ENCODE results near the gene ZSWIM9.
A peak's percentile ranks its signal among the peaks of the same experiment; 100 is the strongest.

The ZSWIM9 gene

GRCh38 chr19:48169939-48170803 is at the start of gene ZSWIM9, which contains the start of gene LIG1:
Gene ZSWIM9 (plus strand): TSS chr19:48170680. CDS start chr19:48171803, 1,123 bp downstream.
Gene LIG1 (minus strand): TSS chr19:48170344. CDS start chr19:48165566, 4,778 bp downstream.
- peaks cover 30% of the 10 kb centered on the region for H3K36me3 ChIP-seq (ENCODE audit: insufficient read depth, low read length)
- H3K27me3 ChIP-seq (ENCODE audit: insufficient read depth, low read length) = no peaks in the 10 kb centered on the region

GRCh38 chr19:48121066-48121465 is 49.4 kb upstream of the ZSWIM9 start:
- no peak overlapping the region for H2AFZ ChIP-seq (ENCODE audit: low read depth, low read length)
- H3K4me1 ChIP-seq (ENCODE audit: insufficient read depth, low read length) = peaks cover 7% of the 10 kb centered on the region
- no peaks in the 10 kb centered on the region for H3K9me3 ChIP-seq (ENCODE audit: low read length)
- peaks cover 64% of the 10 kb centered on the region for H3K36me3 ChIP-seq (ENCODE audit: insufficient read depth, low read length)
- no peak overlapping the region for H3K4me3 ChIP-seq (ENCODE audit: low read length)
- H3K27me3 ChIP-seq (ENCODE audit: insufficient read depth, low read length) = no peaks in the 10 kb centered on the region

More at GRCh38 chr19:48169939-48170803, at the start of gene ZSWIM9, which contains the start of gene LIG1:
- no peaks in the 10 kb centered on the region for H3K9me3 ChIP-seq (ENCODE audit: low read length)
- H2AFZ ChIP-seq (ENCODE audit: low read depth, low read length) = peak within 1 kb of the TSS; percentile 95
- peak within 1 kb of the TSS; percentile 94 for H3K4me3 ChIP-seq (ENCODE audit: low read length)
- peaks cover 16% of the 10 kb centered on the region for H3K4me1 ChIP-seq (ENCODE audit: insufficient read depth, low read length)

- Histone ChIP-seq H2AFZ (ENCODE audit: low read depth, low read length) (no peak overlapping the region), H3K27me3 (ENCODE audit: insufficient read depth, low read length) (no peaks in the 10 kb centered on the region), H3K36me3 (ENCODE audit: insufficient read depth, low read length) (peaks cover 64% of the 10 kb centered on the region), H3K9me3 (ENCODE audit: low read length) (no peaks in the 10 kb centered on the region), H3K4me3 (ENCODE audit: low read length) (no peak overlapping the region), H3K4me1 (ENCODE audit: insufficient read depth, low read length) (peaks cover 7% of the 10 kb centered on the region)
These were observed 48.5 kb upstream of the ZSWIM9 start for GRCh38 chr19:48121909-48122371.

- peaks cover 68% of the 10 kb centered on the region for H3K36me3 ChIP-seq (ENCODE audit: insufficient read depth, low read length)
These were observed 48.1 kb upstream of the ZSWIM9 start for GRCh38 chr19:48122421-48122820.

GRCh38 chr19:48123907-48124651 is 46.4 kb upstream of the ZSWIM9 start:
- no peaks in the 10 kb centered on the region for H3K27me3 ChIP-seq (ENCODE audit: insufficient read depth, low read length)
- no peak overlapping the region for H3K4me3 ChIP-seq (ENCODE audit: low read length)
- peaks cover 7% of the 10 kb centered on the region for H3K4me1 ChIP-seq (ENCODE audit: insufficient read depth, low read length)
- peaks cover 2% of the 10 kb centered on the region for H3K9me3 ChIP-seq (ENCODE audit: low read length)
- peaks cover 70% of the 10 kb centered on the region for H3K36me3 ChIP-seq (ENCODE audit: insufficient read depth, low read length)
- H2AFZ ChIP-seq (ENCODE audit: low read depth, low read length) = no peak overlapping the region

More at GRCh38 chr19:48122421-48122820, 48.1 kb upstream of the ZSWIM9 start:
- Histone ChIP-seq H3K27me3 (ENCODE audit: insufficient read depth, low read length) (no peaks in the 10 kb centered on the region), H2AFZ (ENCODE audit: low read depth, low read length) (no peak overlapping the region), H3K9me3 (ENCODE audit: low read length) (no peaks in the 10 kb centered on the region), H3K4me3 (ENCODE audit: low read length) (no peak overlapping the region), H3K4me1 (ENCODE audit: insufficient read depth, low read length) (peaks cover 7% of the 10 kb centered on the region)

- Histone ChIP-seq H3K4me3 (ENCODE audit: low read length) (no peak overlapping the region), H3K9me3 (ENCODE audit: low read length) (peaks cover 2% of the 10 kb centered on the region), H3K36me3 (ENCODE audit: insufficient read depth, low read length) (peaks cover 67% of the 10 kb centered on the region), H3K4me1 (ENCODE audit: insufficient read depth, low read length) (peaks cover 7% of the 10 kb centered on the region), H3K27me3 (ENCODE audit: insufficient read depth, low read length) (no peaks in the 10 kb centered on the region), H2AFZ (ENCODE audit: low read depth, low read length) (no peak overlapping the region)
These were observed 42.9 kb upstream of the ZSWIM9 start for GRCh38 chr19:48127561-48127960.

- Histone ChIP-seq H2AFZ (ENCODE audit: low read depth, low read length) (no peak overlapping the region), H3K27me3 (ENCODE audit: insufficient read depth, low read length) (no peaks in the 10 kb centered on the region), H3K9me3 (ENCODE audit: low read length) (no peaks in the 10 kb centered on the region), H3K36me3 (ENCODE audit: insufficient read depth, low read length) (peaks cover 73% of the 10 kb centered on the region), H3K4me1 (ENCODE audit: insufficient read depth, low read length) (no peaks in the 10 kb centered on the region), H3K4me3 (ENCODE audit: low read length) (no peak overlapping the region)
These were observed 37.4 kb upstream of the ZSWIM9 start for GRCh38 chr19:48133094-48133493.

- Histone ChIP-seq H3K27me3 (ENCODE audit: insufficient read depth, low read length) (no peaks in the 10 kb centered on the region), H3K36me3 (ENCODE audit: insufficient read depth, low read length) (peaks cover 71% of the 10 kb centered on the region), H3K4me1 (ENCODE audit: insufficient read depth, low read length) (no peaks in the 10 kb centered on the region), H3K4me3 (ENCODE audit: low read length) (no peak overlapping the region), H2AFZ (ENCODE audit: low read depth, low read length) (no peak overlapping the region), H3K9me3 (ENCODE audit: low read length) (no peaks in the 10 kb centered on the region)
These were observed 35.1 kb upstream of the ZSWIM9 start for GRCh38 chr19:48135411-48135810.

- H3K4me1 ChIP-seq (ENCODE audit: insufficient read depth, low read length) = no peaks in the 10 kb centered on the region
These were observed 33.9 kb upstream of the ZSWIM9 start for GRCh38 chr19:48136547-48136946.

GRCh38 chr19:48137411-48137810 is 33.1 kb upstream of the ZSWIM9 start:
- H3K9me3 ChIP-seq (ENCODE audit: low read length) = no peaks in the 10 kb centered on the region
- no peaks in the 10 kb centered on the region for H3K4me1 ChIP-seq (ENCODE audit: insufficient read depth, low read length)
- H2AFZ ChIP-seq (ENCODE audit: low read depth, low read length) = no peak overlapping the region
- no peak overlapping the region for H3K4me3 ChIP-seq (ENCODE audit: low read length)
- no peaks in the 10 kb centered on the region for H3K27me3 ChIP-seq (ENCODE audit: insufficient read depth, low read length)
- peaks cover 62% of the 10 kb centered on the region for H3K36me3 ChIP-seq (ENCODE audit: insufficient read depth, low read length)

More at GRCh38 chr19:48136547-48136946, 33.9 kb upstream of the ZSWIM9 start:
- Histone ChIP-seq H3K9me3 (ENCODE audit: low read length) (no peaks in the 10 kb centered on the region), H3K27me3 (ENCODE audit: insufficient read depth, low read length) (no peaks in the 10 kb centered on the region), H2AFZ (ENCODE audit: low read depth, low read length) (no peak overlapping the region), H3K36me3 (ENCODE audit: insufficient read depth, low read length) (peaks cover 64% of the 10 kb centered on the region), H3K4me3 (ENCODE audit: low read length) (no peak overlapping the region)

- no peak overlapping the region for H3K4me3 ChIP-seq (ENCODE audit: low read length)
- H3K36me3 ChIP-seq (ENCODE audit: insufficient read depth, low read length) = peaks cover 63% of the 10 kb centered on the region
- no peaks in the 10 kb centered on the region for H3K4me1 ChIP-seq (ENCODE audit: insufficient read depth, low read length)
- H2AFZ ChIP-seq (ENCODE audit: low read depth, low read length) = no peak overlapping the region
- no peaks in the 10 kb centered on the region for H3K9me3 ChIP-seq (ENCODE audit: low read length)
- H3K27me3 ChIP-seq (ENCODE audit: insufficient read depth, low read length) = no peaks in the 10 kb centered on the region
These were observed 31.4 kb upstream of the ZSWIM9 start for GRCh38 chr19:48139053-48139452.

GRCh38 chr19:48147597-48148175 is 22.8 kb upstream of the ZSWIM9 start:
- Histone ChIP-seq H3K4me1 (ENCODE audit: insufficient read depth, low read length) (no peaks in the 10 kb centered on the region), H3K9me3 (ENCODE audit: low read length) (no peaks in the 10 kb centered on the region), H2AFZ (ENCODE audit: low read depth, low read length) (no peak overlapping the region), H3K36me3 (ENCODE audit: insufficient read depth, low read length) (peaks cover 83% of the 10 kb centered on the region), H3K4me3 (ENCODE audit: low read length) (no peak overlapping the region), H3K27me3 (ENCODE audit: insufficient read depth, low read length) (no peaks in the 10 kb centered on the region)

- peaks cover 78% of the 10 kb centered on the region for H3K36me3 ChIP-seq (ENCODE audit: insufficient read depth, low read length)
These were observed 21.9 kb upstream of the ZSWIM9 start for GRCh38 chr19:48148576-48148975.

More at GRCh38 chr19:48148576-48148975, 21.9 kb upstream of the ZSWIM9 start:
- H2AFZ ChIP-seq (ENCODE audit: low read depth, low read length) = no peak overlapping the region
- H3K9me3 ChIP-seq (ENCODE audit: low read length) = no peaks in the 10 kb centered on the region
- H3K4me1 ChIP-seq (ENCODE audit: insufficient read depth, low read length) = no peaks in the 10 kb centered on the region
- no peak overlapping the region for H3K4me3 ChIP-seq (ENCODE audit: low read length)
- no peaks in the 10 kb centered on the region for H3K27me3 ChIP-seq (ENCODE audit: insufficient read depth, low read length)
